HEK293T (cell line): ENCODE results near the gene NPLOC4.

Source experiments
- BHLHE40 ChIP-seq: fragments of 450-650 bp; IDR thresholded peaks from 2 replicates; pipeline ENCODE4 v1.6.1; 2016; ENCODE audit warnings: mild to moderate bottlenecking, moderate library complexity, borderline replicate concordance
- FOXA1 ChIP-seq: fragments of 450-650 bp; IDR thresholded peaks from 2 replicates; pipeline ENCODE4 v1.6.1; 2016; ENCODE audit warnings: mild to moderate bottlenecking
- FOXM1 ChIP-seq: fragments of 450-650 bp; IDR thresholded peaks from 2 replicates; pipeline ENCODE4 v1.6.1; 2017; ENCODE audit warnings: mild to moderate bottlenecking, borderline replicate concordance
- HDGF ChIP-seq: fragments of 450-650 bp; IDR thresholded peaks from 2 replicates; pipeline ENCODE4 v1.6.1; 2017; ENCODE audit warnings: antibody characterized with exemption, borderline replicate concordance
- L3MBTL2 ChIP-seq: fragments of 450-650 bp; conservative IDR thresholded peaks from 2 replicates; pipeline ENCODE4 v1.6.1; 2016; ENCODE audit warnings: mild to moderate bottlenecking
- NFRKB ChIP-seq: fragments of 450-650 bp; IDR thresholded peaks from 2 replicates; pipeline ENCODE4 v1.6.1; 2016; ENCODE audit warnings: mild to moderate bottlenecking, moderate library complexity
- PKNOX1 ChIP-seq: fragments of 450-650 bp; IDR thresholded peaks from 2 replicates; pipeline ENCODE4 v1.6.1; 2016
- SP1 ChIP-seq: fragments of 450-650 bp; IDR thresholded peaks from 2 replicates; pipeline ENCODE4 v1.6.1; 2017
- TARDBP ChIP-seq: fragments of 450-650 bp; IDR thresholded peaks from 2 replicates; pipeline ENCODE4 v1.6.1; 2016
- ZNF384 ChIP-seq: fragments of 450-650 bp; IDR thresholded peaks from 2 replicates; pipeline ENCODE4 v1.6.1; 2016

- no peak for TF ChIP-seq FOXM1
- TF ChIP-seq TARDBP: no peak
- TF ChIP-seq FOXA1: no peak
- no peak for TF ChIP-seq SP1
- no peak for TF ChIP-seq PKNOX1
- TF ChIP-seq L3MBTL2: no peak
- TF ChIP-seq BHLHE40: no peak
- no peak for TF ChIP-seq ZNF384
- TF ChIP-seq NFRKB: no peak
- TF ChIP-seq HDGF: no peak
Measured at GRCh38 chr17:81673561-81674258, 36.8 kb upstream of the NPLOC4 start.
